ENCODE measurements around the gene ZNF692.

Gene ZNF692

GRCh38 chr1:248858891-248859889, at the start of gene ZNF692:
ZNF692 (minus strand) TSS chr1:248859085; CDS start chr1:248858309, 776 bp downstream.
- H3K4me3 ChIP-seq (ENCODE audit: low read length): peak within 1 kb of the TSS; percentile 73; the same call in 1 of the 2 replicates
- no peaks in the 10 kb centered on the region for H3K9me3 ChIP-seq (ENCODE audit: control insufficient read depth, insufficient read depth, low read length)
- no peak for DNase-seq (ENCODE audit: low read depth, low spot score)
- H3K36me3 ChIP-seq (ENCODE audit: control insufficient read depth, insufficient read depth, low read length): peaks cover 7% of the 10 kb centered on the region; the same call in 1 of the 2 replicates
- WGBS (ENCODE audit: insufficient coverage, insufficient read length): no CpG with 5 or more reads among the region's 62 CpGs
- H3K4me1 ChIP-seq (ENCODE audit: control insufficient read depth, insufficient read depth, low read length): 0 out of 2 replicates have a peak, but pooled peaks cover 6% of the 10 kb centered on the region
- H3K27me3 ChIP-seq (ENCODE audit: control insufficient read depth, insufficient read depth, low read length): 0 out of 2 replicates have a peak, but pooled peaks cover 1% of the 10 kb centered on the region
- no peak within 1 kb of the TSS for H3K27ac ChIP-seq (ENCODE audit: low read length)

GRCh38 chr1:248906753-248907661, 48.1 kb upstream of the ZNF692 start:
- Histone ChIP-seq H3K27me3 (ENCODE audit: control insufficient read depth, insufficient read depth, low read length) (no peaks in the 10 kb centered on the region), H3K4me1 (ENCODE audit: control insufficient read depth, insufficient read depth, low read length) (0 out of 2 replicates have a peak, but pooled peaks cover 1% of the 10 kb centered on the region), H3K9me3 (ENCODE audit: control insufficient read depth, insufficient read depth, low read length) (no peaks in the 10 kb centered on the region), H3K36me3 (ENCODE audit: control insufficient read depth, insufficient read depth, low read length) (no peaks in the 10 kb centered on the region), H3K4me3 (ENCODE audit: low read length) (peak overlapping the region; percentile 49; the same call in 1 of the 2 replicates), H3K27ac (ENCODE audit: low read length) (no peak overlapping the region)
- no peak for DNase-seq (ENCODE audit: low read depth, low spot score)
- WGBS (ENCODE audit: insufficient coverage, insufficient read length): no CpG with 5 or more reads among the region's 18 CpGs

GRCh38 chr1:248906009-248906752, 47.3 kb upstream of the ZNF692 start, which contains the start of gene PGBD2:
PGBD2 (plus strand) TSS chr1:248906235; CDS start chr1:248913863, 7,628 bp downstream.
- H3K27me3 ChIP-seq (ENCODE audit: control insufficient read depth, insufficient read depth, low read length): no peaks in the 10 kb centered on the region
- H3K4me3 ChIP-seq (ENCODE audit: low read length): peak within 1 kb of the TSS; percentile 87; the same call in 1 of the 2 replicates
- H3K36me3 ChIP-seq (ENCODE audit: control insufficient read depth, insufficient read depth, low read length): no peaks in the 10 kb centered on the region
- no peak within 1 kb of the TSS for H3K27ac ChIP-seq (ENCODE audit: low read length)
- H3K9me3 ChIP-seq (ENCODE audit: control insufficient read depth, insufficient read depth, low read length): no peaks in the 10 kb centered on the region
- 0 out of 2 replicates have a peak, but pooled peaks cover 1% of the 10 kb centered on the region for H3K4me1 ChIP-seq (ENCODE audit: control insufficient read depth, insufficient read depth, low read length)
- DNase-seq (ENCODE audit: low read depth, low spot score): peak; percentile 74
- WGBS (ENCODE audit: insufficient coverage, insufficient read length): no CpG with 5 or more reads among the region's 80 CpGs

GRCh38 chr1:248905662-248906008, 46.8 kb upstream of the ZNF692 start:
- Histone ChIP-seq H3K9me3 (ENCODE audit: control insufficient read depth, insufficient read depth, low read length) (no peaks in the 10 kb centered on the region), H3K4me1 (ENCODE audit: control insufficient read depth, insufficient read depth, low read length) (0 out of 2 replicates have a peak, but pooled peaks cover 1% of the 10 kb centered on the region), H3K27ac (ENCODE audit: low read length) (no peak overlapping the region), H3K27me3 (ENCODE audit: control insufficient read depth, insufficient read depth, low read length) (no peaks in the 10 kb centered on the region), H3K4me3 (ENCODE audit: low read length) (peak overlapping the region; percentile 19; the same call in 1 of the 2 replicates), H3K36me3 (ENCODE audit: control insufficient read depth, insufficient read depth, low read length) (no peaks in the 10 kb centered on the region)
- WGBS (ENCODE audit: insufficient coverage, insufficient read length): no CpG with 5 or more reads among the region's 4 CpGs
- DNase-seq (ENCODE audit: low read depth, low spot score): no peak

- H3K27ac ChIP-seq (ENCODE audit: low read length): no peak overlapping the region
Observed at GRCh38 chr1:248904437-248905216, 45.7 kb upstream of the ZNF692 start.

GRCh38 chr1:248901578-248901977, 42.7 kb upstream of the ZNF692 start:
- no CpG with 5 or more reads among the region's 2 CpGs for WGBS (ENCODE audit: insufficient coverage, insufficient read length)
- DNase-seq (ENCODE audit: low read depth, low spot score): no peak
- Histone ChIP-seq H3K9me3 (ENCODE audit: control insufficient read depth, insufficient read depth, low read length) (no peaks in the 10 kb centered on the region), H3K36me3 (ENCODE audit: control insufficient read depth, insufficient read depth, low read length) (no peaks in the 10 kb centered on the region), H3K27me3 (ENCODE audit: control insufficient read depth, insufficient read depth, low read length) (no peaks in the 10 kb centered on the region), H3K4me1 (ENCODE audit: control insufficient read depth, insufficient read depth, low read length) (no peaks in the 10 kb centered on the region), H3K27ac (ENCODE audit: low read length) (no peak overlapping the region), H3K4me3 (ENCODE audit: low read length) (no peak overlapping the region)

More at GRCh38 chr1:248904437-248905216, 45.7 kb upstream of the ZNF692 start:
- no CpG with 5 or more reads among the region's 3 CpGs for WGBS (ENCODE audit: insufficient coverage, insufficient read length)
- no peak overlapping the region for H3K4me3 ChIP-seq (ENCODE audit: low read length)
- DNase-seq (ENCODE audit: low read depth, low spot score): no peak
- H3K27me3 ChIP-seq (ENCODE audit: control insufficient read depth, insufficient read depth, low read length): no peaks in the 10 kb centered on the region
- H3K9me3 ChIP-seq (ENCODE audit: control insufficient read depth, insufficient read depth, low read length): no peaks in the 10 kb centered on the region
- H3K4me1 ChIP-seq (ENCODE audit: control insufficient read depth, insufficient read depth, low read length): 0 out of 2 replicates have a peak, but pooled peaks cover 1% of the 10 kb centered on the region
- no peaks in the 10 kb centered on the region for H3K36me3 ChIP-seq (ENCODE audit: control insufficient read depth, insufficient read depth, low read length)

GRCh38 chr1:248900637-248901036, 41.8 kb upstream of the ZNF692 start:
- DNase-seq (ENCODE audit: low read depth, low spot score): no peak
- no peak overlapping the region for H3K4me3 ChIP-seq (ENCODE audit: low read length)
- H3K27me3 ChIP-seq (ENCODE audit: control insufficient read depth, insufficient read depth, low read length): no peaks in the 10 kb centered on the region
- H3K36me3 ChIP-seq (ENCODE audit: control insufficient read depth, insufficient read depth, low read length): no peaks in the 10 kb centered on the region
- no peak overlapping the region for H3K27ac ChIP-seq (ENCODE audit: low read length)
- no CpG with 5 or more reads among the region's 1 CpG for WGBS (ENCODE audit: insufficient coverage, insufficient read length)
- no peaks in the 10 kb centered on the region for H3K9me3 ChIP-seq (ENCODE audit: control insufficient read depth, insufficient read depth, low read length)
- H3K4me1 ChIP-seq (ENCODE audit: control insufficient read depth, insufficient read depth, low read length): no peaks in the 10 kb centered on the region

GRCh38 chr1:248897412-248898337, 38.8 kb upstream of the ZNF692 start:
- Histone ChIP-seq H3K4me3 (ENCODE audit: low read length) (no peak overlapping the region), H3K36me3 (ENCODE audit: control insufficient read depth, insufficient read depth, low read length) (no peaks in the 10 kb centered on the region), H3K27ac (ENCODE audit: low read length) (no peak overlapping the region), H3K4me1 (ENCODE audit: control insufficient read depth, insufficient read depth, low read length) (no peaks in the 10 kb centered on the region), H3K9me3 (ENCODE audit: control insufficient read depth, insufficient read depth, low read length) (no peaks in the 10 kb centered on the region), H3K27me3 (ENCODE audit: control insufficient read depth, insufficient read depth, low read length) (no peaks in the 10 kb centered on the region)
- WGBS (ENCODE audit: insufficient coverage, insufficient read length): no CpG with 5 or more reads among the region's 9 CpGs
- DNase-seq (ENCODE audit: low read depth, low spot score): no peak

Data from iPS DF 6.9 (cell line).